GM23338 (cell line): ENCODE data around the gene MYH7. TPM values are rescaled to one million over a fixed set of nuclear protein-coding genes. Genes with fewer than 3 reads are reported as not detected.

Experiments used
- ATAC-seq: fragments of 200-7000 bp; cut with Tn5 transposase; 3 replicates; pipeline ENCODE4 v1.9.1; 2020
- DNase-seq: peaks from one replicate; pipeline ENCODE4 v3.0.0-alpha.2; 2015; ENCODE audit warnings: low spot score
- H2AFZ ChIP-seq: fragments of 200-600 bp; sonication (generic); 2 replicates; pipeline ENCODE4 v1.8.0; 2016; ENCODE audit warnings: antibody characterized with exemption, mild to moderate bottlenecking, moderate library complexity
- H3F3A ChIP-seq: fragments of 200-600 bp; sonication (generic); replicated peaks from 2 replicates; pipeline ENCODE4 v1.8.0; 2017; ENCODE audit warnings: antibody characterized with exemption, mixed run types, low read depth
- H3K27ac ChIP-seq: fragments of 200-600 bp; sonication (generic); 2 replicates; pipeline ENCODE4 v1.6.1; 2016; ENCODE audit warnings: low read depth
- H3K27me3 ChIP-seq: fragments of 200-600 bp; sonication (generic); 2 replicates; pipeline ENCODE4 v1.8.0; 2016; ENCODE audit warnings: mild to moderate bottlenecking, mixed run types, moderate library complexity; ENCODE audit not compliant: insufficient read depth
- H3K36me3 ChIP-seq: fragments of 200-600 bp; sonication (generic); 2 replicates; pipeline ENCODE4 v1.8.0; 2016; ENCODE audit warnings: mild to moderate bottlenecking; ENCODE audit not compliant: insufficient read depth
- H3K4me1 ChIP-seq: fragments of 200-600 bp; sonication (generic); 2 replicates; pipeline ENCODE4 v1.8.0; 2016; ENCODE audit warnings: mild to moderate bottlenecking, moderate library complexity; ENCODE audit not compliant: insufficient read depth
- H3K4me2 ChIP-seq: fragments of 200-600 bp; sonication (generic); 2 replicates; pipeline ENCODE4 v1.7.1; 2017; ENCODE audit warnings: mixed run types
- H3K4me3 ChIP-seq: fragments of 200-600 bp; sonication (generic); 2 replicates; pipeline ENCODE4 v1.6.1; 2016; ENCODE audit warnings: mixed run types
- H3K79me2 ChIP-seq: fragments of 200-600 bp; sonication (generic); replicated peaks from 2 replicates; pipeline ENCODE4 v1.8.0; 2017; ENCODE audit warnings: mild to moderate bottlenecking; ENCODE audit not compliant: insufficient read depth
- H3K9me2 ChIP-seq: fragments of 200-600 bp; sonication (generic); 2 replicates; pipeline ENCODE4 v1.8.0; 2017; ENCODE audit not compliant: insufficient read depth
- H4K20me1 ChIP-seq: fragments of 200-600 bp; sonication (generic); replicated peaks from 2 replicates; pipeline ENCODE4 v1.8.0; 2017; ENCODE audit warnings: mild to moderate bottlenecking; ENCODE audit not compliant: insufficient read depth
- H3K27ac Mint-ChIP-seq: 2 replicates; pipeline ENCODE4 v1.8.0; 2020; ENCODE audit warnings: inconsistent platforms, mild to moderate bottlenecking, moderate library complexity, mixed read lengths
- H3K27me3 Mint-ChIP-seq: 3 replicates; pipeline ENCODE4 v1.8.0; 2022; ENCODE audit warnings: low read depth, mild to moderate bottlenecking, moderate library complexity, mixed read lengths, inconsistent platforms; ENCODE audit not compliant: insufficient read depth, poor library complexity
- H3K36me3 Mint-ChIP-seq: 3 replicates; pipeline ENCODE4 v1.8.0; 2021; ENCODE audit warnings: low read depth, mild to moderate bottlenecking, inconsistent platforms, moderate library complexity, mixed read lengths
- H3K4me1 Mint-ChIP-seq: 3 replicates; pipeline ENCODE4 v1.8.0; 2020; ENCODE audit warnings: mild to moderate bottlenecking, inconsistent platforms, mixed read lengths
- H3K4me3 Mint-ChIP-seq: 3 replicates; pipeline ENCODE4 v1.8.0; 2021; ENCODE audit warnings: moderate library complexity, mild to moderate bottlenecking, inconsistent platforms, mixed read lengths
- H3K9me3 Mint-ChIP-seq: 3 replicates; pipeline ENCODE4 v1.8.0; 2020; ENCODE audit warnings: moderate library complexity, mild to moderate bottlenecking, inconsistent platforms, mixed read lengths
- CREB1 ChIP-seq: fragments of 250-450 bp; sonication (Bioruptor Pico); IDR thresholded peaks from 2 replicates; pipeline ENCODE4 v1.5.0; 2020; ENCODE audit warnings: low read depth, mild to moderate bottlenecking, moderate library complexity
- EZH2 ChIP-seq: fragments of 200-600 bp; sonication (generic); IDR thresholded peaks from one replicate; pipeline ENCODE4 v1.8.0; 2017; ENCODE audit warnings: antibody characterized with exemption, mild to moderate bottlenecking, low read depth; ENCODE audit not compliant: unreplicated experiment
- JUNB ChIP-seq: IDR thresholded peaks from one replicate; pipeline ENCODE4 v1.6.1; 2016; ENCODE audit warnings: antibody characterized with exemption; ENCODE audit not compliant: unreplicated experiment
- NANOG ChIP-seq: IDR thresholded peaks from 2 replicates; pipeline ENCODE4 v1.6.1; 2016; ENCODE audit warnings: antibody characterized with exemption, borderline replicate concordance
- STAT1 ChIP-seq: IDR thresholded peaks from one replicate; pipeline ENCODE4 v1.6.1; 2016; ENCODE audit warnings: antibody characterized with exemption; ENCODE audit not compliant: unreplicated experiment
- ZNF462 ChIP-seq: fragments of 250-450 bp; sonication (Bioruptor Pico); IDR thresholded peaks from 2 replicates; pipeline ENCODE4 v1.5.0; 2020; ENCODE audit warnings: mild to moderate bottlenecking, moderate library complexity
- polyA plus RNA-seq: library from polyadenylated mRNA; unstranded; fragments of >200 nt; fragmentation: Nextera tagmentation; extraction: Ambion mirVana; gene quantifications from 2 replicates; pipeline ENCODE4 v1.2.1, GENCODE V29; 2016
- total RNA-seq: library from RNA; depleted of rRNA; stranded (reverse); fragments of >200 nt; shearing (Covaris generic); gene quantifications from 2 replicates; pipeline ENCODE4 v1.2.3, GENCODE V29; 2014
- TF ChIP-seq, protein P1 (sequence below): IDR thresholded peaks from one replicate; pipeline ENCODE4 v1.6.1; 2018; ENCODE audit warnings: antibody characterized with exemption; ENCODE audit not compliant: unreplicated experiment
- TF ChIP-seq, protein P2 (sequence below), 2 experiments: fragments of 200-600 bp in 1 of 2; sonication (generic) in 1 of 2; conservative IDR thresholded peaks; 2 replicates each; pipeline versions ENCODE4 v1.5.1 to v1.6.1; 2016 to 2017; ENCODE audit warnings: antibody characterized with exemption in 2 of 2, low read depth in 2 of 2, mild to moderate bottlenecking in 2 of 2, moderate library complexity in 1 of 2
- TF ChIP-seq, protein P3 (sequence below): IDR thresholded peaks from 2 replicates; pipeline ENCODE4 v1.6.1; 2016; ENCODE audit warnings: antibody characterized with exemption

The MYH7 gene
- total and polyA plus RNA-seq, 2 experiments from 2014 or later, result not detected

GRCh38 chr14:23389396-23389795 is 46.1 kb downstream of the MYH7 start:
- H3K4me1 ChIP-seq, result peaks cover 6% of the 10 kb centered on the region; the same call in 1 of the 2 replicates
- H3K9me2 ChIP-seq, result peaks cover 19% of the 10 kb centered on the region; the same call in 1 of the 2 replicates
- no peak overlapping the region for H3K4me2 ChIP-seq
- no peak for ATAC-seq
- peak overlapping the region; percentile 76; the same call in 1 of the 2 replicates for H2AFZ ChIP-seq
- Mint-ChIP-seq H3K9me3 (peaks cover 3% of the 10 kb centered on the region), H3K4me3 (no peak overlapping the region), H3K36me3 (no peaks in the 10 kb centered on the region; the same call in 2 of the 3 replicates), H3K27ac (no peak overlapping the region), H3K27me3 (peaks cover 11% of the 10 kb centered on the region), H3K4me1 (peaks cover 16% of the 10 kb centered on the region)
- no peaks in the 10 kb centered on the region for H3K36me3 ChIP-seq
- H3K27me3 ChIP-seq, result no peaks in the 10 kb centered on the region
- H4K20me1 ChIP-seq, result no peaks in the 10 kb centered on the region
- TF ChIP-seq, protein P1, sequence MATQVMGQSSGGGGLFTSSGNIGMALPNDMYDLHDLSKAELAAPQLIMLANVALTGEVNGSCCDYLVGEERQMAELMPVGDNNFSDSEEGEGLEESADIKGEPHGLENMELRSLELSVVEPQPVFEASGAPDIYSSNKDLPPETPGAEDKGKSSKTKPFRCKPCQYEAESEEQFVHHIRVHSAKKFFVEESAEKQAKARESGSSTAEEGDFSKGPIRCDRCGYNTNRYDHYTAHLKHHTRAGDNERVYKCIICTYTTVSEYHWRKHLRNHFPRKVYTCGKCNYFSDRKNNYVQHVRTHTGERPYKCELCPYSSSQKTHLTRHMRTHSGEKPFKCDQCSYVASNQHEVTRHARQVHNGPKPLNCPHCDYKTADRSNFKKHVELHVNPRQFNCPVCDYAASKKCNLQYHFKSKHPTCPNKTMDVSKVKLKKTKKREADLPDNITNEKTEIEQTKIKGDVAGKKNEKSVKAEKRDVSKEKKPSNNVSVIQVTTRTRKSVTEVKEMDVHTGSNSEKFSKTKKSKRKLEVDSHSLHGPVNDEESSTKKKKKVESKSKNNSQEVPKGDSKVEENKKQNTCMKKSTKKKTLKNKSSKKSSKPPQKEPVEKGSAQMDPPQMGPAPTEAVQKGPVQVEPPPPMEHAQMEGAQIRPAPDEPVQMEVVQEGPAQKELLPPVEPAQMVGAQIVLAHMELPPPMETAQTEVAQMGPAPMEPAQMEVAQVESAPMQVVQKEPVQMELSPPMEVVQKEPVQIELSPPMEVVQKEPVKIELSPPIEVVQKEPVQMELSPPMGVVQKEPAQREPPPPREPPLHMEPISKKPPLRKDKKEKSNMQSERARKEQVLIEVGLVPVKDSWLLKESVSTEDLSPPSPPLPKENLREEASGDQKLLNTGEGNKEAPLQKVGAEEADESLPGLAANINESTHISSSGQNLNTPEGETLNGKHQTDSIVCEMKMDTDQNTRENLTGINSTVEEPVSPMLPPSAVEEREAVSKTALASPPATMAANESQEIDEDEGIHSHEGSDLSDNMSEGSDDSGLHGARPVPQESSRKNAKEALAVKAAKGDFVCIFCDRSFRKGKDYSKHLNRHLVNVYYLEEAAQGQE, result no peak
- H3K27ac ChIP-seq, result no peak overlapping the region
- H3K4me3 ChIP-seq, result no peak overlapping the region
- H3F3A ChIP-seq, result no peaks in the 10 kb centered on the region
- DNase-seq, result no peak
- no peaks in the 10 kb centered on the region for H3K79me2 ChIP-seq

- DNase-seq (no peak), ATAC-seq (peak; percentile 55)
- Histone ChIP-seq H4K20me1 (no peaks in the 10 kb centered on the region), H3K36me3 (no peaks in the 10 kb centered on the region), H3K27me3 (no peaks in the 10 kb centered on the region), H3K4me3 (no peak overlapping the region), H2AFZ (peak overlapping the region; percentile 76), H3K79me2 (no peaks in the 10 kb centered on the region), H3F3A (no peaks in the 10 kb centered on the region), H3K9me2 (peaks cover 16% of the 10 kb centered on the region; the same call in 1 of the 2 replicates), H3K27ac (no peak overlapping the region), H3K4me2 (no peak overlapping the region), H3K4me1 (peaks cover 6% of the 10 kb centered on the region; the same call in 1 of the 2 replicates)
- Mint-ChIP-seq H3K36me3 (no peaks in the 10 kb centered on the region; the same call in 2 of the 3 replicates), H3K4me3 (no peak overlapping the region), H3K27ac (no peak overlapping the region), H3K27me3 (peaks cover 11% of the 10 kb centered on the region), H3K9me3 (peaks cover 3% of the 10 kb centered on the region), H3K4me1 (peaks cover 16% of the 10 kb centered on the region)
- TF ChIP-seq, protein P2, sequence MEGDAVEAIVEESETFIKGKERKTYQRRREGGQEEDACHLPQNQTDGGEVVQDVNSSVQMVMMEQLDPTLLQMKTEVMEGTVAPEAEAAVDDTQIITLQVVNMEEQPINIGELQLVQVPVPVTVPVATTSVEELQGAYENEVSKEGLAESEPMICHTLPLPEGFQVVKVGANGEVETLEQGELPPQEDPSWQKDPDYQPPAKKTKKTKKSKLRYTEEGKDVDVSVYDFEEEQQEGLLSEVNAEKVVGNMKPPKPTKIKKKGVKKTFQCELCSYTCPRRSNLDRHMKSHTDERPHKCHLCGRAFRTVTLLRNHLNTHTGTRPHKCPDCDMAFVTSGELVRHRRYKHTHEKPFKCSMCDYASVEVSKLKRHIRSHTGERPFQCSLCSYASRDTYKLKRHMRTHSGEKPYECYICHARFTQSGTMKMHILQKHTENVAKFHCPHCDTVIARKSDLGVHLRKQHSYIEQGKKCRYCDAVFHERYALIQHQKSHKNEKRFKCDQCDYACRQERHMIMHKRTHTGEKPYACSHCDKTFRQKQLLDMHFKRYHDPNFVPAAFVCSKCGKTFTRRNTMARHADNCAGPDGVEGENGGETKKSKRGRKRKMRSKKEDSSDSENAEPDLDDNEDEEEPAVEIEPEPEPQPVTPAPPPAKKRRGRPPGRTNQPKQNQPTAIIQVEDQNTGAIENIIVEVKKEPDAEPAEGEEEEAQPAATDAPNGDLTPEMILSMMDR (conservative IDR thresholded peaks at IDR 0.05; ENCODE audit: low read depth in 2 of 2), result no peak
- TF ChIP-seq STAT1, result no peak
- TF ChIP-seq, protein P3, sequence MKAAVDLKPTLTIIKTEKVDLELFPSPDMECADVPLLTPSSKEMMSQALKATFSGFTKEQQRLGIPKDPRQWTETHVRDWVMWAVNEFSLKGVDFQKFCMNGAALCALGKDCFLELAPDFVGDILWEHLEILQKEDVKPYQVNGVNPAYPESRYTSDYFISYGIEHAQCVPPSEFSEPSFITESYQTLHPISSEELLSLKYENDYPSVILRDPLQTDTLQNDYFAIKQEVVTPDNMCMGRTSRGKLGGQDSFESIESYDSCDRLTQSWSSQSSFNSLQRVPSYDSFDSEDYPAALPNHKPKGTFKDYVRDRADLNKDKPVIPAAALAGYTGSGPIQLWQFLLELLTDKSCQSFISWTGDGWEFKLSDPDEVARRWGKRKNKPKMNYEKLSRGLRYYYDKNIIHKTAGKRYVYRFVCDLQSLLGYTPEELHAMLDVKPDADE, result no peak
- TF ChIP-seq EZH2, result no peak
- TF ChIP-seq NANOG, result no peak
- TF ChIP-seq CREB1 (CRISPR knock-in tag), result no peak
- TF ChIP-seq ZNF462 (CRISPR knock-in tag), result no peak
- TF ChIP-seq JUNB, result no peak
Measured at GRCh38 chr14:23388996-23389395, 46.5 kb downstream of the MYH7 start.
